Measurements from ENCODE around the gene CFAP70.

The CFAP70 gene

GRCh38 chr10:73406846-73407245 is 48.2 kb upstream of the CFAP70 start:
- no peak for DNase-seq (ENCODE audit: low read depth in 1 of 2, low spot score in 1 of 2)
- no peak overlapping the region for H3K4me3 ChIP-seq (replicated peaks; ENCODE audit: insufficient read depth, low read length)
- H3K27ac ChIP-seq (replicated peaks): no peak overlapping the region
- H3K27me3 ChIP-seq (ENCODE audit: insufficient read depth, poor library complexity, severe bottlenecking): no peaks in the 10 kb centered on the region
- no peak for TF ChIP-seq CTCF (IDR thresholded peaks at IDR 0.05; ENCODE audit: insufficient read depth, low read length)
- no peak for TF ChIP-seq SPI1 (IDR thresholded peaks at IDR 0.05; ENCODE audit: borderline replicate concordance, low read depth)
- TF ChIP-seq POLR2AphosphoS5 (IDR thresholded peaks at IDR 0.05; ENCODE audit: low read depth): no peak
- no peak for TF ChIP-seq REST (IDR thresholded peaks at IDR 0.05; ENCODE audit: insufficient replicate concordance, low read depth)
- TF ChIP-seq GABPA (IDR thresholded peaks at IDR 0.05; ENCODE audit: low read depth): no peak

GRCh38 chr10:73405556-73405955 is 46.9 kb upstream of the CFAP70 start:
- H3K4me3 ChIP-seq (replicated peaks; ENCODE audit: insufficient read depth, low read length): no peak overlapping the region
- H3K27ac ChIP-seq (replicated peaks): no peak overlapping the region
- no peak for TF ChIP-seq CTCF (IDR thresholded peaks at IDR 0.05; ENCODE audit: insufficient read depth, low read length)
- no peak for TF ChIP-seq REST (IDR thresholded peaks at IDR 0.05; ENCODE audit: insufficient replicate concordance, low read depth)
- TF ChIP-seq GABPA (IDR thresholded peaks at IDR 0.05; ENCODE audit: low read depth): no peak
- TF ChIP-seq SPI1 (IDR thresholded peaks at IDR 0.05; ENCODE audit: borderline replicate concordance, low read depth): no peak
- no peak for TF ChIP-seq POLR2AphosphoS5 (IDR thresholded peaks at IDR 0.05; ENCODE audit: low read depth)
- H3K27me3 ChIP-seq (ENCODE audit: insufficient read depth, poor library complexity, severe bottlenecking): no peaks in the 10 kb centered on the region
- DNase-seq (ENCODE audit: low read depth in 1 of 2, low spot score in 1 of 2): no peak

GRCh38 chr10:73404690-73405089 is 46.0 kb upstream of the CFAP70 start:
- no peak for DNase-seq (ENCODE audit: low read depth in 1 of 2, low spot score in 1 of 2)
- H3K27ac ChIP-seq (replicated peaks): no peak overlapping the region
- TF ChIP-seq GABPA (IDR thresholded peaks at IDR 0.05; ENCODE audit: low read depth) (no peak), POLR2AphosphoS5 (IDR thresholded peaks at IDR 0.05; ENCODE audit: low read depth) (no peak), CTCF (IDR thresholded peaks at IDR 0.05; ENCODE audit: insufficient read depth, low read length) (no peak), REST (IDR thresholded peaks at IDR 0.05; ENCODE audit: insufficient replicate concordance, low read depth) (no peak), SPI1 (IDR thresholded peaks at IDR 0.05; ENCODE audit: borderline replicate concordance, low read depth) (no peak)
- no peaks in the 10 kb centered on the region for H3K27me3 ChIP-seq (ENCODE audit: insufficient read depth, poor library complexity, severe bottlenecking)
- H3K4me3 ChIP-seq (replicated peaks; ENCODE audit: insufficient read depth, low read length): no peak overlapping the region
